ENCODE results near the gene TLE1. TPM values are rescaled to one million over a fixed set of nuclear protein-coding genes. Genes with fewer than 3 reads are reported as not detected.

The TLE1 gene
- total RNA-seq, 1 donor from 2014 or later, result 9.8 TPM

- intact Hi-C loops (cut with DNase I), result no loop called here
These were observed 54.3 kb downstream of the TLE1 start for GRCh38 chr9:81634915-81635516.

GRCh38 chr9:81633952-81634854 is 55.1 kb downstream of the TLE1 start:
- intact Hi-C loops (cut with DNase I), result no loop called here
- ATAC-seq (no peak), DNase-seq (ENCODE audit: missing footprints) (no peak)

More at GRCh38 chr9:81634915-81635516, 54.3 kb downstream of the TLE1 start:
- DNase-seq (ENCODE audit: missing footprints) (no peak), ATAC-seq (no peak)

GRCh38 chr9:81632599-81632998 is 56.7 kb downstream of the TLE1 start:
- ATAC-seq, result no peak

GRCh38 chr9:81631218-81631745 is 58.1 kb downstream of the TLE1 start:
- DNase-seq (ENCODE audit: missing footprints) (no peak), ATAC-seq (no peak)
- intact Hi-C loops (cut with DNase I), result no loop called here

More at GRCh38 chr9:81632599-81632998, 56.7 kb downstream of the TLE1 start:
- DNase-seq (ENCODE audit: missing footprints), result no peak
- intact Hi-C loops (cut with DNase I), result no loop called here

- intact Hi-C loops (cut with DNase I), result no loop called here
- no peak for ATAC-seq
- DNase-seq (ENCODE audit: missing footprints), result no peak
These were observed 59.9 kb downstream of the TLE1 start for GRCh38 chr9:81629440-81629839.

- DNase-seq (ENCODE audit: missing footprints) (no peak), ATAC-seq (no peak)
- intact Hi-C loops (cut with DNase I), result no loop called here
These were observed 60.5 kb downstream of the TLE1 start for GRCh38 chr9:81628897-81629296.

- no peak for DNase-seq (ENCODE audit: missing footprints)
- intact Hi-C loops (cut with DNase I), result no loop called here
These were observed 61.9 kb downstream of the TLE1 start for GRCh38 chr9:81627481-81627880.

GRCh38 chr9:81626511-81626910 is 62.8 kb downstream of the TLE1 start:
- no peak for DNase-seq (ENCODE audit: missing footprints)
- intact Hi-C loops (cut with DNase I), result no loop called here
- ATAC-seq, result no peak

More at GRCh38 chr9:81627481-81627880, 61.9 kb downstream of the TLE1 start:
- no peak for ATAC-seq

- intact Hi-C loops (cut with DNase I), result no loop called here
- ATAC-seq (no peak), DNase-seq (ENCODE audit: missing footprints) (no peak)
These were observed 63.4 kb downstream of the TLE1 start for GRCh38 chr9:81625969-81626368.

- intact Hi-C loops (cut with DNase I), result loop anchor here (5.0 kb wide), 1 partner anchor 44 kb away; no protein-coding TSS in a partner anchor
- ATAC-seq, result no peak
- no peak for DNase-seq (ENCODE audit: missing footprints)
These were observed 65.6 kb downstream of the TLE1 start for GRCh38 chr9:81623778-81624177.

- intact Hi-C loops (cut with DNase I), result loop anchor here (5.0 kb wide), 1 partner anchor 45 kb away; no protein-coding TSS in a partner anchor
- DNase-seq (ENCODE audit: missing footprints) (no peak), ATAC-seq (no peak)
These were observed 66.7 kb downstream of the TLE1 start for GRCh38 chr9:81622471-81623255.

GRCh38 chr9:81621785-81622259 is 67.5 kb downstream of the TLE1 start:
- ATAC-seq (no peak), DNase-seq (ENCODE audit: missing footprints) (no peak)
- intact Hi-C loops (cut with DNase I), result loop anchor here (5.0 kb wide), 1 partner anchor 45 kb away; no protein-coding TSS in a partner anchor

GRCh38 chr9:81621118-81621517 is 68.2 kb downstream of the TLE1 start:
- no peak for DNase-seq (ENCODE audit: missing footprints)
- intact Hi-C loops (cut with DNase I), result loop anchor here (5.0 kb wide), 1 partner anchor 46 kb away; no protein-coding TSS in a partner anchor
- no peak for ATAC-seq

GRCh38 chr9:81620002-81620390 is 69.4 kb downstream of the TLE1 start:
- intact Hi-C loops (cut with DNase I), result loop anchor here (5.0 kb wide), 1 partner anchor 47 kb away; no protein-coding TSS in a partner anchor
- DNase-seq (ENCODE audit: missing footprints), result no peak
- no peak for ATAC-seq

- intact Hi-C loops (cut with DNase I), result loop anchor here (5.0 kb wide), 1 partner anchor 48 kb away; no protein-coding TSS in a partner anchor
- no peak for ATAC-seq
- DNase-seq (ENCODE audit: missing footprints), result no peak
These were observed 69.9 kb downstream of the TLE1 start for GRCh38 chr9:81619353-81620001.

GRCh38 chr9:81618923-81619322 is 70.4 kb downstream of the TLE1 start:
- DNase-seq (ENCODE audit: missing footprints), result no peak
- intact Hi-C loops (cut with DNase I), result no loop called here
- ATAC-seq, result no peak

- ATAC-seq, result no peak
- intact Hi-C loops (cut with DNase I), result no loop called here
These were observed 73.2 kb downstream of the TLE1 start for GRCh38 chr9:81616141-81616540.

GRCh38 chr9:81614335-81614734 is 75.0 kb downstream of the TLE1 start:
- DNase-seq (ENCODE audit: missing footprints) (no peak), ATAC-seq (no peak)
- intact Hi-C loops (cut with DNase I), result loop anchor here (5.0 kb wide), 1 partner anchor 62 kb away; no protein-coding TSS in a partner anchor

More at GRCh38 chr9:81616141-81616540, 73.2 kb downstream of the TLE1 start:
- DNase-seq (ENCODE audit: missing footprints), result no peak

All from Right ventricle myocardium inferior (tissue), 1 donor.